Measurements from ENCODE around the gene MUC5B. TPM values are rescaled to one million over a fixed set of nuclear protein-coding genes. Genes with fewer than 3 reads are reported as not detected.

Gene MUC5B
- total RNA-seq, 1 experiment from 2014 or later, result 3.4 TPM

GRCh38 chr11:1276866-1277615, 54.2 kb downstream of the MUC5B start:
- DNase-seq, result no peak
- CTCF ChIA-PET, result no interaction called here
- intact Hi-C loops (cut with micrococcal nuclease; ENCODE audit: unreplicated experiment), result no loop called here
- H3K4me1 Mint-ChIP-seq (ENCODE audit: low read depth, unreplicated experiment), result no peaks in the 10 kb centered on the region
- H3K4me3 Mint-ChIP-seq (ENCODE audit: low read depth, unreplicated experiment), result no peak overlapping the region
- no peaks in the 10 kb centered on the region for H3K9me3 Mint-ChIP-seq (ENCODE audit: low read depth, unreplicated experiment)
- BruUV-seq (replicated peaks), result no TSS peak
- no peak for TF ChIP-seq CTCF (IDR thresholded peaks at IDR 0.05; ENCODE audit: unreplicated experiment)
- no peak overlapping the region for H3K27ac Mint-ChIP-seq (ENCODE audit: unreplicated experiment)
- H3K36me3 Mint-ChIP-seq (ENCODE audit: insufficient read depth, unreplicated experiment), result peaks cover 33% of the 10 kb centered on the region
- H3K27me3 Mint-ChIP-seq (ENCODE audit: unreplicated experiment), result no peaks in the 10 kb centered on the region

GRCh38 chr11:1277936-1278512, 55.2 kb downstream of the MUC5B start:
- Mint-ChIP-seq H3K27me3 (ENCODE audit: unreplicated experiment) (no peaks in the 10 kb centered on the region), H3K36me3 (ENCODE audit: insufficient read depth, unreplicated experiment) (peaks cover 25% of the 10 kb centered on the region), H3K9me3 (ENCODE audit: low read depth, unreplicated experiment) (no peaks in the 10 kb centered on the region), H3K4me1 (ENCODE audit: low read depth, unreplicated experiment) (no peaks in the 10 kb centered on the region), H3K27ac (ENCODE audit: unreplicated experiment) (no peak overlapping the region), H3K4me3 (ENCODE audit: low read depth, unreplicated experiment) (no peak overlapping the region)
- no TSS peak for BruUV-seq (replicated peaks)
- CTCF ChIA-PET, result no interaction called here
- no peak for TF ChIP-seq CTCF (IDR thresholded peaks at IDR 0.05; ENCODE audit: unreplicated experiment)
- intact Hi-C loops (cut with micrococcal nuclease; ENCODE audit: unreplicated experiment), result no loop called here
- no peak for DNase-seq

GRCh38 chr11:1278766-1279673, 56.2 kb downstream of the MUC5B start:
- H3K27me3 Mint-ChIP-seq (ENCODE audit: unreplicated experiment), result no peaks in the 10 kb centered on the region
- intact Hi-C loops (cut with micrococcal nuclease; ENCODE audit: unreplicated experiment), result no loop called here
- DNase-seq, result no peak
- H3K9me3 Mint-ChIP-seq (ENCODE audit: low read depth, unreplicated experiment), result no peaks in the 10 kb centered on the region
- CTCF ChIA-PET, result no interaction called here
- no peak overlapping the region for H3K27ac Mint-ChIP-seq (ENCODE audit: unreplicated experiment)
- H3K4me3 Mint-ChIP-seq (ENCODE audit: low read depth, unreplicated experiment), result no peak overlapping the region
- BruUV-seq (replicated peaks), result no TSS peak
- peaks cover 24% of the 10 kb centered on the region for H3K36me3 Mint-ChIP-seq (ENCODE audit: insufficient read depth, unreplicated experiment)
- TF ChIP-seq CTCF (IDR thresholded peaks at IDR 0.05; ENCODE audit: unreplicated experiment), result no peak
- no peaks in the 10 kb centered on the region for H3K4me1 Mint-ChIP-seq (ENCODE audit: low read depth, unreplicated experiment)

- CTCF ChIA-PET, result no interaction called here
- H3K36me3 Mint-ChIP-seq (ENCODE audit: insufficient read depth, unreplicated experiment), result peaks cover 24% of the 10 kb centered on the region
- no peaks in the 10 kb centered on the region for H3K27me3 Mint-ChIP-seq (ENCODE audit: unreplicated experiment)
Measured at GRCh38 chr11:1279674-1280055, 56.8 kb downstream of the MUC5B start.

More at GRCh38 chr11:1279674-1280055, 56.8 kb downstream of the MUC5B start:
- H3K27ac Mint-ChIP-seq (ENCODE audit: unreplicated experiment), result no peak overlapping the region
- no TSS peak for BruUV-seq (replicated peaks)
- H3K4me3 Mint-ChIP-seq (ENCODE audit: low read depth, unreplicated experiment), result no peak overlapping the region
- no peak for DNase-seq
- intact Hi-C loops (cut with micrococcal nuclease; ENCODE audit: unreplicated experiment), result no loop called here
- H3K9me3 Mint-ChIP-seq (ENCODE audit: low read depth, unreplicated experiment), result no peaks in the 10 kb centered on the region
- TF ChIP-seq CTCF (IDR thresholded peaks at IDR 0.05; ENCODE audit: unreplicated experiment), result no peak
- H3K4me1 Mint-ChIP-seq (ENCODE audit: low read depth, unreplicated experiment), result no peaks in the 10 kb centered on the region
